Medulla oblongata (tissue), 1 donor: ENCODE results near the gene CACNA1H.
"Not testable (repeated sequence)": the region's sequence is repeated elsewhere in the genome, so short reads cannot be mapped to it uniquely, and the experiment has no call there.

Experiments used
- DNase-seq: peaks from one replicate; pipeline ENCODE4 v3.0.0-alpha.2; 2015; ENCODE audit errors: extremely low spot score

CACNA1H gene

DNA sequence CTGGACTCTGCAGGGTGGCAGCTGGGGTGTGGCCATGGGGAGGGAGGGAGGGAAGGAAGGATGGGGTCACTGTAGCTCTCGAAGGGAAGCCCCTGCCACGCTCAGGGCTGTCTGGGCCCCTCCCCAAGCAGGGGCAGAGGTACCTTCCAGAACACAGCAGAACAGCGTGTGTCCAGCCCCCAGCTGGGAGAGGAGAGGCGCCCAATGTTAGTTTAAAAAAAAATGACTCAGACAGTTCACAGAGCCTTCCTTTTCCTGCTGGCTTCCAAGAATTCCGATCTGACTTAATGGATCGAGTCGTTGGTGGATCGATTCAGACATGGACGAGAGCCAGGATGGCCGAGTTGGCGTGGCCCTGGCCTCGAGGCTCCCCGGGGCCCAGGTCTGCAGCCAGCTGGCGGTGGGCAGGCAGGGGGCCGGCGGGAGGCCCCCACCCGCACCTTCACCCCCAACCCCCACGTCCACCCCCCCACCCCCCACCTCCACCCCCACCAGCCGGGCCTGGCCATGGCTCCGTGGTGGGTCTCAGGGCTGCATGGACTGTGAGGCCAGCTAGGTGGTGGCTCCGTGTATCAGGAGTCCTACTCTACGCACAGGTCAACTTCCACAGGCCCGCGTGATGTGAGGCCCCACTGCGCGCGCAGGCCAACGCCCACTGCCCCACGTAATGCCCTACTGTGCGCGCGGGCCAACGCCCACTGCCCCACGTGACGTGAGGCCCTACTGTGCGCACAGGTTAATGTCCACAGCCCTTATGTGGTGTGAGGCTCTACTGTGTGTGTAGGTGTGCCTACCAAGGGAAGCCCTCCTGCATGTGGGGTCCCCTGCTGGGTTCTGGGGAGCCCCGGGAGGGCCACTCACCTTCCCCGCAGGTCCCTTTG is 21.8 kb downstream of the CACNA1H start:
- DNase-seq: no peak

DNA sequence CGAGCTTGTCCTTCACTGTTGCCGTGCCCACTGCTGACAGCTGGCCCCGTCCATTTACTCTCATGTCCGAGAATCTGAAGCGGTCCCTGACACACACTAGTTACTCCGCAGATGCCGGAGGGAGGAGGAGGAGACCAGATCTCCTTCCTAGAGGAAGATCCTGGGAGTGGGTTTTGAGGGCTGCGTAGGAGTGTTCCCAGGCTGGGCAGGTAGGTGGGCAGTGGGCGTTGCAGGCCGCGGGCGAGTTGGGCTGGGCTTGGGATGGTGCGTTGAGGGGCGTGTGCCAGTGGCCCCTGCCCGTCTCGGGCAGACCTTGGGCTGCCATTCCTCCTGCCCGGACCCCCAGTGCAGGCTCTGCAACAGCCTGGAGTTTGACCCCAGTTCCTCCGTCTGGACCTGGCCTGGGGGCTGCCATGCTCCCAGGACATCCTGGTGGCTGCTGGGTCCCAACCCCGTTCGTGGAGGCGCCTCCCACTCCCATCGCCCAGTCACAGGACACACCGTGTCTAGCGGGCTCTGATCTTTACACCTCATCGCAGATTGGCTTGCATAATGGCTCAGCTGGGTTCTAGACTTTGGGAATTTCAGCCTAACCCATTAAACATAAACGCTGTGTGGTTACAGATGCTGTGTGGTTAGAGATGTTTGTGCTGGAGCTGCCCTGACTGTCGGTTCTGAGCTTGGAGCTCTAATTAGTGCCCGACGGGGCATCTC is 22.8 kb downstream of the CACNA1H start:
- no peak for DNase-seq

DNA sequence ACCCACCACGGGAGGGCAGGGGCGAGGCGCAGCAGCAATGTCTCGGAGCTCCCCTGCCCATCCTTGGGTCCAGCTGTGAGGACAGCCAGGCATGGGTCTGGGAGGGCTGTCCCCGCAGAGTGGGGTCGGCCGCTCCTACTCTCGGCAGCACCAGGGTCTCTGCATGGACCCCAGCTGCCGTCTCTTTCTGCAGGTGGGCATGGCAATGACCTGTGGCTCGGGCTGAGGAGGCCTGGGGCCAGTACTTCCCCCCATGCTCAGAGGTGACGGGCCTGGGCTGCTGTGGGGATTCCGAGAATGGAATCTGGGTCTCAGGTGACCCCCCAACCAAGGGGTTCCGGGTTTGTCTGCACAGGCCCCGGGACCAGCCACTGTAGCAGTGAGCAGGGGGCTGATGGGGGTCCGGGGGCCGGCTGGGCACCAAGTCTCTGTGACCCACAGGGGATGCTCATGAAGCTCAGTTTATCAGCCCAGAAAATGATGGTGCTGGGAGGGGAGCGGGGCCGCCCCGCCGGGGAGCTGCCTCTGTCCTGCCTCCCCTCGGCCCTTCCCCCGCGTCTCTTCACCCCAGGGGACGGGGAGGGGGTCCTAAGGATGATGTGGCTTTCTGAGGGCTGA is 23.5 kb downstream of the CACNA1H start:
- no peak for DNase-seq

DNA sequence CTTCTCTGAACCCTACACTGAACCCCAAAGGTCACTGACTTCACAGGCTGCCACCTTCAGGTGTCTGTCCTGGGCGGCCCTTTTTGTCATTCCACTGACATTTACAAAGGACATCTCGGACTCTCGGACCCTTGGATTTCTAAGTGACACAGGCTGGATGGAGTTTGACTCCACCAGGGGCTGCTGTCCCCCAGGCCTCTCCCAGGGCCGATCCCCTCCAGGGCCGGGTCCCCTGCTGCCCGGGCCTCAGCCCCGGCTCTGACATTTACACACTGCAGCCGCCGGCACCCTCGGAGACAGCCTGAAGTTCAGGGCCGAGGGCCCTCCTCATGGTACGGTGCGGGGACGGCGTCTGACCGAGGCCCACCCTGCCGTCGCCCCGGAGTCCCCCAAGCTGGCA is 24.1 kb downstream of the CACNA1H start:
- no peak for DNase-seq

DNA sequence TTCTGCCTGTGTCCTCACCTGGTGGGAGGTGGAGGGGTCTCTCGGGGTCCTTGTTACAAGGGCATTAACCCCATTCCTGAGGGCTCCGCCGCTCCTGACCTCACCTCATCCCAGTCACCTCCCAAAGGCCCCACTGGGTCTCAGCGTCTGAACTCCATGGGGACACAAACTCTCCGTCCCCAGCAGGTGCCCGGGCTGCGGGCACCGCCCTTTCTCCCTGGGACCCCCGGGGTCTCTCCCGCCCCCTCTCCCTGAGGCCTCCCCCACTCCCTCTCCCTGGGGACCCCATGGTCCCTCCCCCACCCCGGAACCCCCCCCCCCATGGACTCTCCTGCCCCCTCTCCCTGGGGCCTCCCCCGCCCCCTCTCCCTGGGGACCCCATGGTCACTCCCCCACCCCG is 24.8 kb downstream of the CACNA1H start:
- no peak for DNase-seq

DNA sequence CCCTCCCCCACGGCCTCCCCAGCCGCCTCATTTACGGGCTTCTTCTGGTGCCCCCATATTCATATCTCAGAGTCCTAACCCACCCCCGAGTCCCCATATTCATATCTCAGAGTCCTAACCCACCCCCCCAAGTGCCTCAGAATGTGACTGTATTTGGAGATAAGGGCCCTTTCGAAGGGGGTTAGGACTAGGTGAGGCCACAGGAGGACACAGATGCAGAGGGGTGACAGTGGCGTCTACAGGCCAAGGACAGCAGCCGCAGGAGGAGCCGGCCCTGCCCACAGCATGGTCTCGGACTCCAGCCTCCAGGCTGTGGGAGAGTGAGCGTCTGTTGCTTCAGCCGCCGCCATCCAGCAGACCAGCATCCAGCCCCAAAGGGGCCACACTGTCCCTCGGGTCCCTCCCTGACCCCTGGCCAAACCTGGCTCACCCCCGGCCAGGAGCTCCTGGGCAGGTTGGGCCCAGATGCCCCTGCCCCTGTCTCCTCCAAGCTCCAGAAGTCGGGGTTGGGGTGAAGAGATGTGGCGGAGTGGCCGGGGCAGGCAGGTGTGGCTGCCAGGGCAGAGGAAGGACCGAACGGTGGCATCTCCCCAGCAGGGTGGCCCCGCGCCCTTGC is 25.5 kb downstream of the CACNA1H start:
- no peak for DNase-seq

DNA sequence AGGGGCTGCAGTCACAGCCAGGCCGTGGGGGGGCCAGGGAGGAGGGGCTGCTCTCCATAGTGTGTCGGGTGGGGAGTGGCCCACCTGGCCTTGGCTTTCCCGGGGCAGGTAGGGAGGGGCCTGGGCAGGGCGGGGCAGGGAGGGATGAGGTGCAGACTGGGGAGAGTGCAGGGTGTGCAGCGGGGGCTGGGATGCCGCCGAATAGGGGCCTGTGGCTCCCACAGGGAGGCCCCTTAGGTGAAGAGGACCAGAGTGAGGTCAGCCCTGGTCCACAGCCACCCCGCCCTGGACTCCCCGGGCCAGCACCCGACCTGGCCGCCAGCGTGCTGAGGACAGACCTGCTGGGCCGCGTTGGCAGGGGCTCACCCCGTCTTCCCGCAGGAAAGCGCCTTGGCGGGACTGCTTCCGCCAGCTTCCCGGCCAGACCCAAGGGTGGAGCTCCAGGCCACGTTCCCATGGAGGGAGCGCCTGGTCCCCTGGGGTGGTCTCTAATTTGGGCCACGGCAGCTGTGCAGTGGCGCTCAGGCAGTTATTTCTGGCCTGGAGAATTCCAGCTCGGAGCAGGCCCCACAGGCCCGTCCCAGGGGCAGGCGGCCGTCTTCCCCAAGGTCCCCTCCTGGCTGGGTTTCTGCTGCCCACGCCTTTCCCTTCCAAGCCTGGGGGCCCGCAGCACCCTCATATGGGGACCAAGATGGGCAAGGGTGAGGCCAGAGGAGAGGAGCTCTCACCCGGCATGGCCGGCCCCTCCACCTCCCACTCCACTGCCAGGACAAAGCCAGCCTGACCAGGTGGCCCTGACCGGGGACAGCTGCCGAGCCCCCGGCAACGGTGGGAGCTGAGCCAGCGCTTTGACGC is 27.9 kb downstream of the CACNA1H start:
- no peak for DNase-seq

DNA sequence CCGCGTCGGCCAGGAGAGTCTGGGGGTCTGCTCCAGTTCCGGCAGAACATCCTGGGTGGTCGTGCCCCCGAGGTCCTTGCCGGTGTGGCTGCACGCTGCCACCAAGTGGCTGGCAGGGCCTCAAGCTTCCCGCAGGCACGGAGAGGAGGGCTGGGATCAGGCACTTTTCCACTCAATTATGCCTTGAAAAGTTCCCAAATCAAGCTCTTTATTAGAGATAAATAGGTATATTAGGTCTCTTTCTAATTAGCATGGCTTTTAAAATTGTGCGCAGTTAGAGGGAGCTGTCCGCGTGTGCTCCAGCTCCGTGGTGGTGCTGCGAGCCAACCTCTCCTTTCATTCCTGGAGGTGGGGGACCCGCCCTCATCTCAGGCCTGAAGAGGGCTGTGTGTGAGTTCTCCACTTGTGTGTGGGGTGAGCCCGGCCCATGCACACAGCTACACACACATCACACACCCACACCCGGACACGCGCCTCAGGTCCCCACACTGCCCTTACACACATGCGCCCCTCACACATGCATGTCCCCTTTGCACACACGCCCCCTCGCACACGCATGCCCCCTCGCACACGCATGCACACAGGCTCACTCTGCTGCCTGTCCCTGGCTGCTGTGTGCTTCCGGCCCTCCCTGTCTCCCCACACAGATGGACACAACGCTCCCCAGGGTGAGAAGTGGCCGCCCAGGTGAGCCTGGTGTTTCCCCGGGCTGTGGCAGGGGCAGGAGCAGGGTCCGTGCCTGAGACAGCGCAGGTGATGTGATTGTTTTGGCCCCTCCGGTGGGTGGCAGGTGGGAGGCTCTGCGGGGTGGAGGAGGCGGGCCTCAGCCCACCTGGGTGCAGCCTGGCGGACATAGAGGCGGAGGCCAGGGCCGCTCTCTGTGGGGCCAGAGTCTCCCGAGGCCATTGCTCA is 28.8 kb downstream of the CACNA1H start:
- DNase-seq: no peak

DNA sequence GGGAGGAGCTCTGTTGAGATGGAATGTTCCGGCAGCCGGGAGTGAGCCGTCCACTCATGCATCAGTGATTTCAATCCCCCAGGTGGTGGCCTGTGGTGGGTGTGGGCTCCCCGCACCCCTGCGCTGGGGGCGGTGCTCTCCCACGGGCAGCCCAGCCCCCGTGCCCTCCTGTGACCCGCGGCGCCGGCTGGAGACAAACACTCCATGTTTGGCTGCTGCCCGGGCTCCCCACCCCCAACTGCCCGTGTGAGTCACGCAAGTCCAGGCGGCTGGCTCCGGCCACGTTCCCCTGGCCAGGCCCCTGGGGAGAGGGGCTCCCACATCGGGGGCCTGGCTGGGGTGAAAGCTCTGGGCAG is 29.4 kb downstream of the CACNA1H start:
- DNase-seq: no peak

DNA sequence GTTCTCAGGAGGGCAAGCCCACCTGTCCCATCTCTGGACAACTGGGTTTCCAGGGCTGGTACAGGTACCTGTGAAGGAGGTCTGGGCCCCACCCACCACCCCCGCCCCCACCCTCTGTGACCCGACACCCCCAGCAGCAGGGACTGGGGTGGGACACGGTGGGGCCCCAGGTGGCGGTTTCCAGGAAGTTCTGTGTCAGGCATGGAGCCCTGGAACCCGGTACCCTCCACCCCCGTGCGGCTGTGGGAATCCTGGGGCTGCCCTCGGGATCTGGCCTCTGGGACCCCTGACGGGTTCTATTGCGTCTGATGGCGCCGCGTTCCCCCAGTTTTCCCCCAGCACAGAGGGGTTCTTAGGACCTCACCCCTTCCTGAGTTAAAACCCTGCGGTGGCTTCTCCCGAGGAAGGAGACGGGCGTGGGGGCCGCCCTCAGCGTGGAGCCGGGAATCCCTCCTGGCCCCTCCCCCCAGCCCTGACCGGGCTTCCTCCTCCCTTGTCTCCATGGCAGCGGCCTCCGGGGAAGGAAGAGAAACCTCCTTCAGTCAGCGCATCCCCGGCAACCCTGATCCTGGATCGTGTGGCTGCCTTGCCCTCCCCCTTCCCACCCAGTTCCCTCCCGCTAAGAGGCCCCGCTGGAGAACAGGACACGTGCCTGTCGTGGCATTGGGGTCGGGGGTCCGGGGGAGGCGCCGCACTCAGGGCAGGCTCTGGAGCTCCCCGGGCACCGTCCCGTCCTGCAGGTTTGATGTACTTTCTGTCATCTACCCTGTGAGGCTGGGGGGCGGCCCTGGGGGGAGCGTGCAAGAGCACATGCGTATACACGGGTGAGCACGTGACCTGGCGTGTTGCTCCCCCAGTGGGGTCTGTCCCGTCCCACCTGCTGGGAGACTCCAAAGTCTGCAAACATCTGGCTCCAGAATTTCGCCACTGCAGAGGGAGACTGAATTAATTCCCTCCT is 30.3 kb downstream of the CACNA1H start:
- DNase-seq: peak; percentile 15

DNA sequence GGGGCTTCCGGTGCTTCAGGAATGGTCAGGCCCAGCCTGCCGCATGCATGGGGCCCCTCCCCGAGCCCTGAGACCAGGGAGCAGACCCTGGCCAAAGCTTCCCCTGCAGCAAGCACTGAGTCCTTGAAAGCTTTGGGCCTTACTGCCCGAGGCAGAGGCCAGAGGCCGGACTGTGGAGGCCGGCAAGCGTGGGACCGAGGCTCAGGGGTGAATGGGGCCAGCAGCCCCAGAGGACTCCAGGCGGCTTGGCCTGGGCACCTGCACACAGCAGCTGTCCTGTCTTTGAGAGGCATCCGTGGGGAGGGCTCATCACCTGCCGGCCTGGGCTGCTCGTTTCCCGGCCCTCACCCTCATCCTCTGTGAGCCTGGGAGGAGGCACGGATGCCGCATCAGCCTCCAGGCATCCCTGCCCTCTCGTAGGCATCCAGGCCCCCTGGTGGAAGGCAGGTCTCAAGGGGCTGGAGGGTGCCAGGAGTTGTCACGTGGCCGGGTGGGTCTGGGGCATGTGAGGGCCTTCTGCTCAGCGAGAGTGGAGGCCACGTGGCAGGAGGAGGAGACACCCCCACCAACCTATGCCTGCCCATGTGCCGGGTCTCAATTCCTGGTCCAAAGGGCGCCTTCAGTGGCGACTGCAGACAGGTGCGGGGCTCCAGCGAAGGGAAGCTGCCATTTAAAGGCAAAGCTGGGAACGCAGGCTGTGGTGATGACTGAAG is 31.4 kb downstream of the CACNA1H start:
- DNase-seq: no peak

DNA sequence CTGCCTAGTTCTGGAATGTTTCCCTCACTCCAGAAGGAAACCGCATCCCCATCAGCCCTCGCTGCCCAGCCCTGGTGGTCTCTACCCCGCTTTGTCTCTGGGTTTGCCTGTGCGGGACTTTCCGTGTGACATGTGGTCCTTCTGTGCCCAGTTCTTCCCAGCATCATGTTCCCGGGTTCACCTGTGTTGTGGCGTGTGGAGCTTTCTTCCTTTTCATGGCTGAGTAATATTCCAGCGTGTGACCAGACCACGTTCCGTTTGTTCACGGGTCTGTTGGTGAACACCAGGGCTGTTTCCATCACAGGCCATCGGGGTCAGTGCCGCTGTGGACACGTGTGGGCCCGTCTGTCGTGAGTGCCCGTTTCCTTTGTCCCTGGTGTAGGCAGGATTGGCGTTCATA is 32.1 kb downstream of the CACNA1H start:
- no peak for DNase-seq

DNA sequence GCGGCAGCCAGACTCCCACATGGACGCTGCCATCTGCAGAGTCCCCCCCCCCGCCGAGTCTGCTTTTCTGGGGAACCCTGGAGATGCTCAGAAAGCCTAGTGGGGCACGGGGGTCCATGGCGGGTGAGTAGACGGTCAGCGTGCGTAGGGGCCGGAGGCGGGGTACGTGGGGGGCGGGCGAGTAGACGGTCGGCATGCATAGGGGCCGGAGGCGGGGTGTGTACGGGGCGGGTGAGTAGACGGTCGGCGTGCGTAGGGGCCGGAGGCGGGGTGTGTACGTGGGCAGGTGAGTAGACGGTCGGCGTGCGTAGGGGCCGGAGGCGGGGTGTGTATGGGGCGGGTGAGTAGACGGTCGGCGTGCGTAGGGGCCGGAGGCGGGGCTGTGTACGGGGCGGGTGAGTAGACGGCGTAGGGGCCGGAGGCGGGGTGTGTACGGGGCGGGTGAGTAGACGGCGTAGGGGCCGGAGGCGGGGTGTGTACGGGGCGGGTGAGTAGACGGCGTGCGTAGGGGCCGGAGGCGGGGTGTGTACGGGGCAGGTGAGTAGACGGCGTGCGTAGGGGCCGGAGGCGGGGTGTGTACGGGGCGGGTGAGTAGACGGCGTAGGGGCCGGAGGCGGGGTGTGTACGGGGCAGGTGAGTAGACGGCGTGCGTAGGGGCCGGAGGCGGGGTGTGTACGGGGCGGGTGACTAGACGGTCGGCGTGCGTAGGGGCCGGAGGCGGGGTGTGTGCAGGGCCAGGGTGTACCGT is 32.7 kb downstream of the CACNA1H start:
- DNase-seq: not testable (repeated sequence)

DNA sequence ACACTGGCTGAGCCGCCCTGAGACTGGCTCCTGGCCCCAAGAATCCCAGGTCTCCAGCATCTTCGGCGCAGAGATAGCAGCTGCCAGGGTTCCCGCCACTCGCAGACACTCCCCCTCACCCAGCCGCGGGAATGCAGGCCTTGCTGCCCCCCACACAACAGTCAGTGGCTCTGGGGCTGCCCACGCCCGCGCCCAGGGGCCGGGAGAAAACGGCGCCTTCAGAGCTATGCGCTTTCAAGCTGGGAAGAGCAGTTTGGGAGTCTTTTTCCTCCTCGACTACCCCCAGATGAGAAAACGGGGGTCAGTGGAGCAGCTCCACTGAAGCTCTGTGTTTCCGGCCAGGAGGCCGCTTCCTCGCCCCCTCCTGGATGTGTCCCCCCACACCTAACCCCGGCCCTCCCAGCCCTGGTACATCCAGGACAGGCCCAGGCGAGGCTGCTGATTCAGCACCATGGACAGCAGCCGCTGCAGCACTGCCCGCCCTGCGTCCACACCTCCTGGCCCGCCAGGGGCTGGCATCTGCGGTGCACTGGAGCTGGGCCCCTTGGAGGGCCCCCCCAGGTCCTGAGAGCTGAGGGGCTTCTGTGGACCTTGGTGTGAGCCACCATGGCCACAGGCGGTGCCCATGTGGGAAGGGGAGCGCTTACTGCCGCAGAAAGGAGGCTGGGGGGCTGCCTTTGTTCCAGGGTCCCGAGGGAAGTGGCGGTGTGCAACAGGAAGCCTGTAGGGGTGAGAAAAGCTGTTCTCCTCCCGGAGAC is 35.7 kb downstream of the CACNA1H start:
- peak; percentile 4 for DNase-seq

DNA sequence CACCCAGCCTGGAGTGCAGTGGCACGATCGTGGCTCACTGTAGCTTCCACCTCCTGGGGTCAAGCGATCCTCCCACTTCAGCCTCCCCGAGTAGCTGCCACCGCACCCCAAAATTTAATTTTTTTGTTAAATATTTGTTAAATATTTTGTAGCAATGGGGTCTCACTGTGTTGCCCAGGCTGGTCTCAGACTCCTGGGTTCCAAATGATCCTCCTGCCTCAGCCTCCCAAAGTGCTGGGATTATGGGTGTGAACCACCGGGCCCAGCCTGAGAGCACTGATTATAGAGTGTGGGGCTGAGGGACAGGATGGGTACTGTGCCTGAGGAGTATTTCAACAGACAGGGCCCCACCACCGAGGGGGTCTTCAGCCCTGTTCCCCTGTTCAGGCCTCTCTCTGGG is 36.5 kb downstream of the CACNA1H start:
- no peak for DNase-seq

DNA sequence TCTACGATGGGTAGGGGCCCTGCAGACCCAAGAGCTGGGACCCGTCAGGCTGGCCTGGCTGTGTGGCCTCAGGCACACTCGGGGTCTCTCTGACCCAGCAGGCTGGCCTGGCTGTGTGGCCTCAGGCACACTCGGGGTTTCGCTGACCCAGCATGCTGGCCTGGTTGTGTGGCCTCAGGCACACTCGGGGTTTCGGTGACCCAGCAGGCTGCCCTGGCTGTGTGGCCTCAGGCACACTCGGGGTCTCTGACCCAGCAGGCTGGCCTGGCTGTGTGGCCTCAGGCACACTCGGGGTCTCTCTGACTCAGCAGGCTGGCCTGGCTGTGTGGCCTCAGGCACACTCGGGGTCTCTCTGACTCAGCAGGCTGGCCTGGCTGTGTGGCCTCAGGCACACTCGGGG is 37.9 kb downstream of the CACNA1H start:
- DNase-seq: not testable (repeated sequence)
